Measurements from ENCODE around the gene ARID1B.

ARID1B gene

GRCh38 chr6:156776840-156777576 lies at the start of gene ARID1B:
Gene ARID1B, plus strand, starts transcription at chr6:156777378. Its CDS starts 303 bp downstream, at chr6:156777681.
- peak; percentile 83 for DNase-seq

- DNase-seq: no peak
Observed at GRCh38 chr6:156727715-156728385, 49.3 kb upstream of the ARID1B start.

DNA sequence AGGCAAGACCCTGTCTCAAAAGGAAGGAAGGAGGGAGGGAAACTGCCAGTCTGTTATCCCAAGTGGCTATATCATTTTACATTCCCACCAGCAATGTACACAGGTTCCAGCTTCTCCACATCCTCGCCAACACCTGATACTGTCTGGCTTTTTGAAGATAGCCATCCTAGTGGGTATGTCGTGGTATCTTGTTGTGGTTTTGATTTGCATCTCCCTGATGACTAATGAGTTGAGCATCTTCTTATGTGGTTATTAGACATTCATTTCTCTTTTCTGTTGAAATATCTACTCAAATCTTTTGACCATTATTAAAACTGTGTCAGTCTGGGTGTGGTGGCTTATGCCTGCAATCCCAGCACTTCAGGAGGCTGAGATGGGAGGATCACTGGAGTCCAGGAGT lies 47.9 kb upstream of the ARID1B start:
- no peak for DNase-seq

DNA sequence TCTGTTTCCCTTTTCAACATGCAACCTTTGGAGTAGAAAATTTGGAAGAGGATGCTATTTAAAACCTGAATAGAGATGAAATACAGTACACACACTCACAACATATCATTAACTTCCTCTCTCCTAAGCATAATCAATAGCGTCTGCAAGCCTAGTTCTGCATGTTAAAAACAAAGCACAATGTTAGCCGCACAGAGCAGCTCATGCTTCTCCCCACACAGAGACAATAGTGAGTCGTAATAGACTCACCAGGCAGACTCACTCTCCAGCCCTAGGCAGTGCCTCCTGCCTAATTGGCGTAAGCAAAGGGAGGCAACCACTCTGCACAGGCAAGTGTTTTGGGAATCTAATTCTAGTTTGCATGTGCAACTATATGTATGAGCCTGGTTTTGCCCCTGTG lies 45.8 kb upstream of the ARID1B start:
- no peak for DNase-seq

DNA sequence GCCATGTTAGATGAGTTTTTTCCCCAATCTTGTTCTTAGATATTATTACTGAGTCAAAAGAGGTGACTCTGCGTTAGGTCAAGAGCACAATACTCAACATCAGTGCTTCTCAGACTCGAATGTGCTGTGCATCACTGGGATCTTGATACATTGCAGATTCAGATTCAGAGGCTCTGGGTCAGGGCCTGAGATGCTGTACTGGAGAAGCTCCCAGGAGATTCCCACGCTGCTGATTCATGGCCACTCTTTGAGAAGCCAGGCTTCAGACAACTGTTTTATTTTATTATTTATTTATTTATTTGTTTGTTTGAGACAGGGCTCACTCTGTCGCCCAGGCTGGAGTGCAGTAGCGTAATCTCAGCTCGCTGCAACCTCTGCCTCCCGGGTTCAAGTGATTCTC lies 41.4 kb upstream of the ARID1B start:
- no peak for DNase-seq

DNA sequence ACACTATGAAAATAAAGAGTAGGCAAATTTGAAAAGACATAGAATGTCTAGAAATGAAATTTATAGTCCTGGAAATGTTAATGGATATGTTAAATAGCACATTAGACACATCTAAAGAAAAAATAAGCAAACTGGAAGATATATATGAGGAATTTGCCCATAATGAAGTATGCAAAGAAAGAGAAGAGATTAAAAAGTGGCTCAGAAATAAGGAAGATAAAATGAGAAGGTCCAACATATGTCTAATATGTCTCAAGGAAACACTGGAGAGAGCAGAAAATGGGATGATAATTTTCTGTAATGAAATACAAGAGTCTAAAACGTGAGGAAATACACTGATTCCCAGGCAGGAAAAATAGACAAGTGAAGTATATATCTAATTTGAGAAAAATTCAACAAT lies 36.6 kb upstream of the ARID1B start:
- no peak for DNase-seq

- no peak for DNase-seq
Observed at GRCh38 chr6:156741287-156742073, 35.7 kb upstream of the ARID1B start.

GRCh38 chr6:156747715-156748114 lies 29.5 kb upstream of the ARID1B start:
- DNase-seq: no peak

GRCh38 chr6:156748504-156748903 lies 28.7 kb upstream of the ARID1B start:
- DNase-seq: no peak

GRCh38 chr6:156752666-156753301 lies 24.4 kb upstream of the ARID1B start:
- DNase-seq: peak; percentile 38

GRCh38 chr6:156756630-156757610 lies 20.3 kb upstream of the ARID1B start:
- DNase-seq: no peak

DNA sequence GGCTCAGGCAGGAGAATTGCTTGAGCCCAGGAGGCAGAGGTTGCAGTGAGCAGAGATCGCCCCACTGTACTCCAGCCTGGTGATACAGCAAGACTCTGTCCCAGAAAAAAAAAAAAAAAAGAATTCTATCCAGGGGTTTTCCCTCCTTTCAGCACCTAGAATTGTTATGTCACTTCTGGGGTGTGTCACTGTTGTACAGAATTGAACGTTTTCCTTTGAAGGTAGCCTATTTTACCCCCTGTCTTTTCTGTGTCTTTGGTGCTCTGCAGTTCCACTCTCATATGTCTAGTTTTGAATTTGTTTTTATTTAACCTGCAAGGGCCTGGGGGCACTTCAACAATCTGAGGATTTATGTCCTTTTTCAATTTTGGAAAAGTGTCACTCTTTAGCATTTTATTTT lies 19.3 kb upstream of the ARID1B start:
- no peak for DNase-seq

GRCh38 chr6:156760377-156760776 lies 16.8 kb upstream of the ARID1B start:
- no peak for DNase-seq

- no peak for DNase-seq
Observed at GRCh38 chr6:156762547-156762946, 14.6 kb upstream of the ARID1B start.

- DNase-seq: no peak
Observed at GRCh38 chr6:156765117-156765516, 12.1 kb upstream of the ARID1B start.

DNA sequence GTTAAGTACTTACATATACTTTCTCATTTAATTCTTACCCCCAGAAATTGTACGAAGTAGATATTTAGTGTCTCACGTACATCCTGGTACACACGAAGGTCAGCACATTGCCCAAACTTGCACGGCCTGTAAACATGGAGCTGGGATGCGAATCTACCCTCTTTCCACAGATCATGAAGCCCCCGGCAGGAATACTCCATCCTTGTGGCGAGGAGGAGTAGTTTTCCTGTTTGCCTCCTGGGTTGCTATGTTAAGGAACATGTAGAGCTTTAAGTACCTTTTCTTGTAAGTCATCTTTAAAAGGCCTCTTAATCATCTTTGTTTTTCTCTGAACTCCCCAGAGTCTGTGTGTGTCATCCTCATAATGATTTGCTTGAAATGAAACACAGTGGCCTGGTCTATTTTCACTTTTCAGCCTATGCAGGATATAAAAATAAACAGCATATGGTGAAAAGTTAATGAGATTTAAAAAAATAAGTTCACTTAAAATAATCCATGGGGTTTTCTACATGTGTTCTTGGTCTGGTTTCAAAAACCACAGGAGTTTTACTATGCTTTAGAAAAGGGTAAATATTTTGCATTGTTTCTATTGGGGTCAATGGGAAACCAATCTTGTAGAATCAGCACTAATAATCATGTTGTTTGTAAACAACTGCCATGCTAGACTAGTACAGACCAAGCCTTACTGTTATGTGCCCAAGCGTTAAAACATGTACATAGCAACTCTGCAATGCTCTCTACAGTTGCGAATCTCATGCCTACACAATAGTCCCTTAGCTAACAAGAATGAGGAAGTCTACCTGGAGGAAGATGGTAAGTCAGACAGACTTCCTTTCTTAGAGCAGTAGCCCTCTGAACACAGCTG lies 9.3 kb upstream of the ARID1B start:
- no peak for DNase-seq

DNA sequence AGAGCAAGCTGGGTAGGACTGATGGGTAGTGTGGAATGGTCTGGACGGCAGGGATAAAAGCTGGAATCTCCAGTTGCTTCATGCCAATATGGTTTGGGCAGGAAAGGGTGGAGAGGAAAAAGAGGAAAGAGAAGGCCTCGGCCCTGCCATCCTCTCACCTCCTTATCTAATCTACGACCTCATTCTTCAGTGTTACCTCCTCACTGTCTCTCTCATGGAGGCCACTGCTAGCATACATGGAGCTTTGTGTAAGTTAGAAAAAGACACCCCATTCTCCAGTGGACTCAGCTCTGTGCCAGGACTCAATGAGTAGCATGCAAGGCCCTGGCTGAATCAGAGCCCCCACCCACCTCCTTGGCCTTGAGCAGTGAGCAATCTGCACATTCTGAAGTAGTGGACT lies 6.1 kb upstream of the ARID1B start:
- no peak for DNase-seq

GRCh38 chr6:156771761-156772160 lies 5.4 kb upstream of the ARID1B start:
- no peak for DNase-seq

- DNase-seq: no peak
Observed at GRCh38 chr6:156773476-156773875, 3.7 kb upstream of the ARID1B start.

- no peak for DNase-seq
Observed at GRCh38 chr6:156773935-156774852, 3.0 kb upstream of the ARID1B start.
